GM21529 (cell line): Measurements from ENCODE around the gene OR51F2.
"Not testable (repeated sequence)": the region's sequence is repeated elsewhere in the genome, so short reads cannot be mapped to it uniquely, and the experiment has no call there.

Source experiments
- ATAC-seq: cut with Tn5 transposase; IDR thresholded peaks from one replicate; pipeline ENCODE4 v1.9.1; 2021; ENCODE audit not compliant: unreplicated experiment

The OR51F2 gene

GRCh38 chr11:4821021-4821420 lies at the start of gene OR51F2:
TSS of gene OR51F2 (plus strand) at chr11:4821321. CDS start at chr11:4821422, 101 bp downstream.
- no peak for ATAC-seq

- ATAC-seq, result no peak
These were observed 38.7 kb upstream of the OR51F2 start for GRCh38 chr11:4782454-4782853.

- no peak for ATAC-seq
These were observed 23.9 kb upstream of the OR51F2 start for GRCh38 chr11:4797206-4797605.

GRCh38 chr11:4798427-4799183 lies 22.5 kb upstream of the OR51F2 start:
- ATAC-seq, result peak; percentile 57

- not testable (repeated sequence) for ATAC-seq
These were observed 19.8 kb upstream of the OR51F2 start for GRCh38 chr11:4801316-4801715.

GRCh38 chr11:4804280-4804679 lies 16.8 kb upstream of the OR51F2 start, which contains the start of gene OR52R1:
TSS of gene OR52R1 (minus strand) at chr11:4804380. CDS start at chr11:4804380, 0 bp downstream.
- ATAC-seq, result no peak

- ATAC-seq, result no peak
These were observed 12.6 kb upstream of the OR51F2 start for GRCh38 chr11:4808476-4808875.

GRCh38 chr11:4809246-4809645 lies 11.9 kb upstream of the OR51F2 start:
- no peak for ATAC-seq

GRCh38 chr11:4825132-4825531 lies 4.0 kb downstream of the OR51F2 start:
- ATAC-seq, result no peak

GRCh38 chr11:4826425-4826824 lies 5.3 kb downstream of the OR51F2 start:
- ATAC-seq, result no peak

- ATAC-seq, result no peak
These were observed 9.2 kb downstream of the OR51F2 start for GRCh38 chr11:4830346-4830745.

GRCh38 chr11:4830909-4831308 lies 9.8 kb downstream of the OR51F2 start:
- no peak for ATAC-seq

- no peak for ATAC-seq
These were observed 18.9 kb downstream of the OR51F2 start for GRCh38 chr11:4839851-4840549.

GRCh38 chr11:4848908-4849532 lies 27.9 kb downstream of the OR51F2 start, which contains the start of gene OR51S1:
TSS of gene OR51S1 (minus strand) at chr11:4849208. CDS start at chr11:4849208, 0 bp downstream.
- no peak for ATAC-seq

- no peak for ATAC-seq
These were observed 29.9 kb downstream of the OR51F2 start for GRCh38 chr11:4851033-4851432.

- not testable (repeated sequence) for ATAC-seq
These were observed 33.2 kb downstream of the OR51F2 start for GRCh38 chr11:4854286-4854685.

- ATAC-seq, result no peak
These were observed 41.5 kb downstream of the OR51F2 start for GRCh38 chr11:4862447-4863236.

GRCh38 chr11:4863876-4864275 lies 42.8 kb downstream of the OR51F2 start:
- no peak for ATAC-seq

- no peak for ATAC-seq
These were observed 44.7 kb downstream of the OR51F2 start for GRCh38 chr11:4865855-4866254.
